NT2/D1 (cell line): ENCODE measurements around the gene DCTN3.

Source experiments
- SUZ12 ChIP-seq: IDR thresholded peaks from 2 replicates; pipeline ENCODE4 v1.6.1; 2011; ENCODE audit not compliant: insufficient read length, insufficient read depth; ENCODE audit errors: extremely low read depth
- YY1 ChIP-seq: IDR thresholded peaks from 2 replicates; pipeline ENCODE4 v1.6.1; 2011; ENCODE audit not compliant: insufficient read length, insufficient read depth
- ZNF274 ChIP-seq: IDR thresholded peaks from 2 replicates; pipeline ENCODE4 v1.6.1; 2011; ENCODE audit warnings: mild to moderate bottlenecking, low read depth, low read length

GRCh38 chr9:34653151-34654072, 33.1 kb upstream of the DCTN3 start:
- TF ChIP-seq YY1 (no peak), SUZ12 (no peak), ZNF274 (no peak)
